Ovary (tissue), 3 donors: ENCODE measurements around the gene LRP2.

Experiments
- EP300 ChIP-seq: sonication (generic); formaldehyde crosslinking; IDR thresholded peaks from one replicate; pipeline ENCODE4 v1.6.1; 2017; ENCODE audit warnings: antibody characterized with exemption
- TF ChIP-seq, protein P1 (sequence below), 3 donors: fragments of 450-650 bp in 2 of 3; fragments of 200-600 bp in 1 of 3; IDR thresholded peaks; one replicate each; pipeline versions ENCODE4 v1.5.1 to v1.8.0; 2016 to 2022; ENCODE audit warnings: antibody characterized with exemption in 3 of 3, mild to moderate bottlenecking in 1 of 3
- donor health status: DM: no; HTN: no; CAD: no.

DNA sequence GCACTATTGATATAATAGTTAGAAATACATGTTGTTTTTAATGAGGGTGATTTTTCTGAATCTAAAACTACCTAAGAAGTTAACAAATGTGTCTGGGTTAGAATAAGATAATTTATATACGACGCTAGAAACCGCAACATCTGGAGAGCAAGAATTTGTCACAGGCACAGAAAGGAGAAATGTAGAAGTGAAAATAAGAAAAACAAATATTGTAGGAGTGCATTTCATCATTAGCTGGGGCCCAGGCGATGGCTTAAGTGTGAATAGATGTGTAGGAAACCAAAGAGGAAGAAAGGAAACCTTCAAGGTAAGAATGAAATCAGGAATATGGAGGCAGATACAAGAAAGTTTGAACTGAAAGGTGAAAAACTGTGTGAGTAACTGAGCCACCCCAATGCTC lies 90.3 kb downstream of the LRP2 start:
- TF ChIP-seq, protein P1, sequence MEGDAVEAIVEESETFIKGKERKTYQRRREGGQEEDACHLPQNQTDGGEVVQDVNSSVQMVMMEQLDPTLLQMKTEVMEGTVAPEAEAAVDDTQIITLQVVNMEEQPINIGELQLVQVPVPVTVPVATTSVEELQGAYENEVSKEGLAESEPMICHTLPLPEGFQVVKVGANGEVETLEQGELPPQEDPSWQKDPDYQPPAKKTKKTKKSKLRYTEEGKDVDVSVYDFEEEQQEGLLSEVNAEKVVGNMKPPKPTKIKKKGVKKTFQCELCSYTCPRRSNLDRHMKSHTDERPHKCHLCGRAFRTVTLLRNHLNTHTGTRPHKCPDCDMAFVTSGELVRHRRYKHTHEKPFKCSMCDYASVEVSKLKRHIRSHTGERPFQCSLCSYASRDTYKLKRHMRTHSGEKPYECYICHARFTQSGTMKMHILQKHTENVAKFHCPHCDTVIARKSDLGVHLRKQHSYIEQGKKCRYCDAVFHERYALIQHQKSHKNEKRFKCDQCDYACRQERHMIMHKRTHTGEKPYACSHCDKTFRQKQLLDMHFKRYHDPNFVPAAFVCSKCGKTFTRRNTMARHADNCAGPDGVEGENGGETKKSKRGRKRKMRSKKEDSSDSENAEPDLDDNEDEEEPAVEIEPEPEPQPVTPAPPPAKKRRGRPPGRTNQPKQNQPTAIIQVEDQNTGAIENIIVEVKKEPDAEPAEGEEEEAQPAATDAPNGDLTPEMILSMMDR (IDR thresholded peaks at IDR 0.05), result no peak
- no peak for TF ChIP-seq EP300
